GM21723 (cell line): ENCODE measurements around the gene SPTBN4.
"Not testable (repeated sequence)": the region's sequence is repeated elsewhere in the genome, so short reads cannot be mapped to it uniquely, and the experiment has no call there.

ENCODE experiments used
- ATAC-seq: cut with Tn5 transposase; IDR thresholded peaks from one replicate; pipeline ENCODE4 v1.9.1; 2021; ENCODE audit warnings: mild to moderate bottlenecking, moderate library complexity; ENCODE audit not compliant: unreplicated experiment

Gene SPTBN4

DNA sequence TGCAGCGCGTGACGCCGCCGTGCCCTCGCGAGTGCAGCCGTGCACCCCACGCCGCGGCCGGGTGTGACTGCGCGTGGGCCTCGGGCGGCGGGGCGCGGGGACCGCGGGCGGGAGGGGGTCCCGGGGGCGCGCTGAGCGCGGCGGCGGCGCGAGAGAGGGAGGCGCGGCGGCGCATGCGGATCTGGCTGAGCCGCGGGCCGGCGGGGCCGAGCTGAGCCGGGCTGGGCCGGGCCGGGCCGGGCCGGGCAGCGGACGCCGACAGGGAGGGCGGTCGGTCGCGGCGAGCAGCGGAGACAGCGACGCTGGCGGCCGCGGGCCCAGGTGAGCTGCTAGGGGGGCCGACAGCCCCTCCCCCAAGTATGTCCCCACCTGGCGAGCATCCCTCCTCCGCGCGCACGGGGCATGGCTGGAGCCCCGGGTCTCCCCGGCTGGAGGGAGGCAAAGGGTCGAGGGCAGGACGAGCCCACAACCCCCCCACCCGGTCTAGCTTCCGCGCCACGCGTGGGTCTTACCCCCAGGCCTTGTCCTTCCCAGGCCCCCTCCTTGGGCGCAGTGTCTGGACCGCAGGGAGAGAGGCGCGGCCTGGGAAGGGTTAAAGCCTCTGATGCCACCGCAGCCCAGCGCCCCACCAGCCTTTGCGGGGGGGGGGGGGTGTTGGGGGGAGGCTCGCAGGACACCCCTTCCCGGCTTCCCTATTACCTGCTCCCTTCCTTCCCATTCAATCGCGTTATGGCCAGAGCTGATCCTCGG is at the start of gene SPTBN4:
TSS of gene SPTBN4 (plus strand) at position 17 of the 750 bp plus-strand sequence. CDS start 5,621 bp downstream, outside the sequence.
- no peak for ATAC-seq

DNA sequence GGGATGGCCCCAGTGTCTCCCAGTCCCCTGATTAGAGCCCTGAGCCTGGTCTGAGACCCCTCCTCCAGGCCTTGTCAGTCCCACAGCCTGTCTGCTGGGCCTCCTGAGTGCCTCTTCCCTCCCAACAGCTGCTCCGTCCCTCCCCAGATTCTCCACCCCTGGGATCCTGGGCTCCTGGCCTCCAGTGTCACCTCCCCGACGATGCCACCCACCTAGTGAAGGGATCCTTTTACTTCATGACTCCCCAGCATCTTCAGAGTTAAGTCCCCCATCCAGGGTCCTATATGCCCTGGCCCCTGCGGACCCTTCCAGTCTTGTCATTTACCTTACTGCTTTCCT is 49.2 kb upstream of the SPTBN4 start:
- no peak for ATAC-seq

- ATAC-seq: no peak
Measured at GRCh38 chr19:40418040-40418439, 48.8 kb upstream of the SPTBN4 start.

GRCh38 chr19:40419066-40419612 is 47.7 kb upstream of the SPTBN4 start:
- ATAC-seq: no peak

- no peak for ATAC-seq
Measured at GRCh38 chr19:40419780-40420179, 47.0 kb upstream of the SPTBN4 start.

- ATAC-seq: no peak
Measured at GRCh38 chr19:40420451-40420765, 46.4 kb upstream of the SPTBN4 start.

- ATAC-seq: peak; percentile 43
Measured at GRCh38 chr19:40420766-40421765, 45.7 kb upstream of the SPTBN4 start.

- ATAC-seq: no peak
Measured at GRCh38 chr19:40421993-40422747, 44.6 kb upstream of the SPTBN4 start.

DNA sequence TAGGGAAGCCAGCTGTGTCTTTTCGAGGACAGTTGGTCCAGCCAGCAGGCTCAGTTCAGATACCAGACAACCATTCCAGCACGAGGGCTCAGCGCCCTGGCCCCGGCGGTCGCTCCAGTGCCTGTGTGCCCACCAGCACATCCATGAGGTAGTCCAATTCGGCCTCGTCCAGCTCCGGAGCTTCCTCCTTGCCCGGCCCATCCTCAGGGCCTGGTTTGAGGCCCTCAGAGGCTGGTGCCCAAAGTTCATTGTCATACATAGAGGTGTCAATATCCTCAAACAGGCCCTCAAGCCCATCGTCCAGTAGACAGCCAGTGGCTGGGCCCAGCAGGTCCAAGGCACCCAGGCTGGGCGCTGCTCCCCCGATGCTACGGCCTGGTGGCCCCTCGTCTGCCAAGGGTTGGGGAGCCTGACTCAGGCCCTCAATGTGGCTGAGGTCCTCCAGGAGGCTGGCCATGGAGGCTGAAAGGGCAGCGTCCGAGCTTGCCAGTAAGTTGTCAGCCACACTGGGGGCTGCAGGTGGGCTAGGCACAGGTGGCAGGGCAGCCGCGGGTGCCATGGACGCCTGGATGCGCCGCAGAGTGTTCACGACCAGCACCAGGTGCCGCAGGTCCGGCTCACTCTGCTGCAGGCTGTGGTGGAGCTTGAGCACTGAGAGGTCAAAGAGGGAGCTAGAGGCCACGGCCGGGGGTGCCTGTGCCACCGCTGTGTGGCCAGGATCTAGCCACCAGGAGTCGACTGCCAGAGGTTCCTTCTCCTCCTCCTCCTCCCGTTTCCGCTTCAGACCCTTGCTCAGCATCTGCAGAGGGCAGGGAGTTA is 43.8 kb upstream of the SPTBN4 start:
- no peak for ATAC-seq

- ATAC-seq: no peak
Measured at GRCh38 chr19:40423938-40424337, 42.9 kb upstream of the SPTBN4 start.

GRCh38 chr19:40424637-40425449 is 42.0 kb upstream of the SPTBN4 start:
- peak; percentile 1 for ATAC-seq

DNA sequence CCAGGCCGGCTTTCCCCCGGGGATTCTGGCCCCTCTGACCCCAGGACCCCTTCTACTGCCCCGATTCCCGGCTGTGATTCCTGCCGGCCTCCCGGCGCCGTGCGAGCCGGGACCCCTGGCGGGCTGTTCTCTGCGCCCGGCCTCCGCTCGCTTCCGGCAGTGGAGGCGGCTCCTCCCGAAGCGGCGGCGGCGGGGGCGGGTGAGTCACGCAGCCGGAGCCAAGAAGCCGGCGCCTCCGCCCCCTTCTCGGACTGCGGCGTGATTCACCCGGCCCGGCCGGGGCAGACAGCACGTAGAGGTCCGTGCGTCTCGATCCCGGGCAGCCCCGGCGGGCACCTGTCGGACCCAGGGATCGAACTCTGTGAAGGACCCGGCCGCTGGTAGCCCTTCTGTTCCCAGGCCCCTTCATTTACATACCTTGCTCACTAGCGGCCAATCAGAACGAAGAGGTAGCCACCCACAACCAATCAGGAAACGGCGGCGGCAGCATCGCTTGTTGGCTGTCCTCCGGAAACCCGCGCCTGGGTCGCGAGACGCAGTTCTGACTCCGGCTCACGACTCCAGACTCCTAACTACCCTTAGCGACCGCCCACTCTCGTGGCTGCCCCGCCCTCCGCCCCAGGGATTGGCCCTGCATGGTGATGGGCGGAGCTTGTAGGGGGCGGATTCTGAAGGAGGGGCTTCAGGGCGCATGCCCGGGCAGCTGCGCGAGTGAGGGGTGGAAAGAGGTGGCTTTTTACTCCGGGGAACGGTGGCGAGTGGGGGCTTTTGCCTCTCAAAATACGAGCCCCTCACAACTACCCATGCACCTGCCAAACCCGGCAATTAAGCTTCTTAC is 41.1 kb upstream of the SPTBN4 start, which contains the start of gene SERTAD1:
TSS of gene SERTAD1 (minus strand) at position 543 of the 838 bp plus-strand sequence. CDS start 2,446 bp downstream, outside the sequence.
- peak; percentile 70 for ATAC-seq

DNA sequence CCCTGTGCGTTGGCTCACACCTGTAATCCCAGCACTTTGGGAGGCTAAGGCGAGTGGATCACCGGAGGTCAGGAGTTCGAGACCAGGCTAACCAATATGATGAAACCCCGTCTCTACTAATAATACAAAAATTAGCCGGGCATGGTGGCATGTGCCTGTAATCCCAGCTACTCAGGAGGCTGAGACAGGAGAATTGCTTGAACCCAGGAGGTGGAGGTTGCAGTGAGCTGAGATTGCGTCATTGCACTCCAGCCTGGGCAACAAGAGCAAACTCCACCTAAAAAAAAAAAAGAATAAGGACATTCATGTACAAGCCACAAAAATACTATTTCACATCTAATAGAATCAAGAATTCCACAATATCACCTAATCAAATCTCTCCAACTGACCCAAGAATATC is 38.6 kb upstream of the SPTBN4 start:
- not testable (repeated sequence) for ATAC-seq

GRCh38 chr19:40430242-40430641 is 36.6 kb upstream of the SPTBN4 start:
- ATAC-seq: not testable (repeated sequence)

DNA sequence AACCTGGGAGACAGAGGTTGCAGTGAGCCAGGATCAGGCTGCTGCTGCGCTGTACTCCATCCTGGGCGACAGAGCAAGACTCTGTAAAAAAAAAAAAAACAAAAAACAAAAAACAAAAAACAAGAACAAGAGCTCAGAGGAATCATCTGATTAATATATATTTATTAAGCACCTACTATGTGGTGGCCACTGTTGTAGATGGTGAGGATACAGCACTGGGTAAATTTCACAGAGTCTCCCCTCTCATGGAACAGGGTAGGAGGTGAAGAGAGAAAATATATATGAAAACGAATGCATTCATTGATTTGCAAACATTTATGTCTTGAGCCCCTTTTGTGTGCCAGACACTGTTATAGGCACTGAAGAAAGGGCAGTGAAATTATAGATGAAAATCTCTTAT is 35.1 kb upstream of the SPTBN4 start:
- ATAC-seq: no peak

DNA sequence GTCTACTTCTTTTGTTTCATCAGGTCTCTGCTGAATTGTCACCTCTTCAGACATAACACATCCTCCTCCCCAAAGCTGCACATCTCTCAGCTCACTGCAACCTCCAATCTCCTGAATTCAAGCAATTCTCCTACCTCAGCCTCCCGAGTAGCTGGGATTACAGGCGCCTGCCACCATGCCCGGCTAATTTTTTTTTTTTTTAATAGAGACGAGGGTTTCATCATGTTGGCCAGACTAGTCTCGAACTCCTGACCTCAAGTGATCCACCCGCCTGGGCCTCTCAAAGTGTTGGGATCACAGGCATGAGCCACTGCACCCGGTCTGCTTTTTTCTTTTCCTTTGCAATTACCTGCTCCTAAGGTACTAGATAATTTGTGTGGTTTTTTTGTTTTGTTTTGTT is 34.0 kb upstream of the SPTBN4 start:
- ATAC-seq: not testable (repeated sequence)

DNA sequence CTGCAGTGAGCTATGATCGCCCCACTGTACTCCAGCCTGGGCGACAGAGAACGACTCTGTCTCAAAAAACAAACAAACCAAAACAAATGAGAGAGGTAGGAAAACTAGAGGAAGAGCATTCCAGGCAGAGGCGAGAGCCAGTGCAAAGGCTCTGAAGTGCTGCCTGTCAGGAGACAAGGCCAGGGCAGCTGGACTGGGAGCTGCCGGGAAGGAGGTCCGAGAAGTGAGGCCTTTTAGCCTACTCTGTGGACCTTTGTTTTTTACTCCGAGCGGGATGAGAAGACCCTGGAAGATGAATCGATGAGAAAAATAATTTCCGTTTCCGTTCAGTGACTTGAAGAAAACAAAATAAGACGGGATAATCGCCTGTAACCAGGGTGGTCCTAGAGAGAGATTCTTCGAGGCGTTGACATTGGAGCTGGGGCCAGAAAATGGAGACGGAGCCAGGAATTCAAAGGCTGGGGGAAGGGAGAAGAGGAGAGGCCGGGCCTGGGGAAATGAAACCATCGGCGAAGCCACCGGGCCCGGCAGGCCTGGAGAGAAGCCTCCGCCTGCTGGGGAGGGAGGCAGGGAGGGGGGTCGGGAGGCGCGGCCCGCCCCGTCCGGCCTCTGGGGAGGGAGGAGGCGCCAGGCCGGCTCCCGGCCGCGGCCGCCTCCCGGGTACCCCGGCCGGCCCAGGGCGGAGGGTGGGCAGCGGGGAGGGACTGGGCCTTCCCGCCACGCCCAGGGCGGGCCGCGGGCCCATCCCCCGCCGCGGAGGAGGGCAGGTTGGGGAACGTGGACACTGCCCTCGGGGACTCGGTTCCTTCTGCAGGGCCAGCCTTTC is 33.2 kb upstream of the SPTBN4 start:
- no peak for ATAC-seq
